Subcutaneous adipose tissue (tissue), 4 donors: ENCODE measurements around the gene KCNK3. TPM values are rescaled to one million over a fixed set of nuclear protein-coding genes. Genes with fewer than 3 reads are reported as not detected.

Experiments used
- CTCF ChIP-seq: fragments of 450-650 bp; IDR thresholded peaks from one replicate; pipeline ENCODE4 v1.5.1; 2016; ENCODE audit warnings: low read depth, mild to moderate bottlenecking, control low read depth, antibody characterized with exemption, moderate library complexity
- total RNA-seq, 4 donors: library from RNA; depleted of rRNA; stranded (reverse); fragments of >200 nt; gene quantifications; one replicate each; pipeline ENCODE4 v1.1.0, GENCODE V29; 2016

KCNK3 gene
- total RNA-seq, 4 donors from 2014 or later = 1.8 to 5.7 (median 4.5) TPM

DNA sequence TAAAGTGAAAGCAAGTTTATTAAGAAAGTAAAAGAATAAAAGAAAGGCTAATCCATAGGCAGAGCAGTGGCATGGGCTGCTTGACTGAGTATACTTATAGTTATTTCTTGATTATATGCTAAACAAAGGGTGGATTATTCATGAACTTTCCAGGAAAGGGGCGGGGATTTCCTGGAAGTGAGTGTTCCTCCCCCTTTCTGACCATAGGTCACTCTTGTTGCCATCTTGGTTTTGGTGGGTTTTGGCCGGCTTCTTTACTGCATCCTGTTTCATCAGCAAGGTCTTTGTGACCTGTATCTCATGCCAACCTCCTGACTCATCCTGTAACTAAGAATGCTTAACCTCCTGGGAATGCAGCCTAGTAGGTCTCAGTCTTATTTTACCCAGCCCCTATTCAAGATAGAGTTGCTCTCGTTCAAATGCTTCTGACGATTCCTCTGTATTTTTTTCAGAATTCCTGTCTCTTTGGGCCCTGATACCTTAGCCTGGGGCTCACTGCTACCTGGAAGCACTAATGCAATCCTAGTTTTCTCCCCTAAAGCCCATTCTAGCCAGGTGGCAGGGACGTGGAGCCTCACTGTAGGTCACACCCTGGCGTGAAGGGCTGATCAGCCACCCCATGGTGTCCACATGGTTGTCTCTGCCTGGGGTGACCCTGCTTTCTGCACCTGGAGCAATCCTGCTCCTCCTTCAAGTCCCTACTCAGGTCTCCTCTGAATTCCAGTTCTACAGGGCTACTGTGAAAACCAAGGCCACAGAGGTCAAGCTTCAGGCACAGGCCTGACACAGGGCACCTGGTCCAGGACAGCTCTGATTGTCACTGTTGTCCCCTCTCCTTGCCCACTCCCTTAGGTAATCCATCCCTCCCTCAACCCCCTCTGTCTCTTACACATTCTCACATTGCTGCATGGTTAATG, 65.6 kb downstream of the KCNK3 start:
- no peak for TF ChIP-seq CTCF

GRCh38 chr2:26758790-26759321, 66.3 kb downstream of the KCNK3 start:
- no peak for TF ChIP-seq CTCF

DNA sequence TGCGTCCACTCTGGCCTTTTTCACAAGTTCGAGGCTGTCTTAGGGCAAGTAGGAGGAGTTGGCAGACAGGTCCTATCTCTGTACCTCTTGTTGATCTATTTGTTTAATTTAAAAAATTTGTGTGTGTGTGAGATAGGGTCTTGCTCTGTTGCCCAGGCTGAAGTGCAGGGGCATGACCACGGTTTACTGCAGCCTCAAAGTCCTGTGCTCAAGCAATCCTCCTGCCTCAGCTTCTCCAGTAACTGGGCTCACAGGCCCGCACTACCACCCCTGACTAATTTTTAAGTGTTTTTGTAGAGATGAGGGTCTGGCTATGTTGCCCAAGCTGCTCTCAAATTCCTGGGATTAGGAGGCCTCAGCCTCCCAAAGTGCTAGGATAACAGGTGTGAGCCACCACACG, 67.3 kb downstream of the KCNK3 start:
- TF ChIP-seq CTCF = no peak

DNA sequence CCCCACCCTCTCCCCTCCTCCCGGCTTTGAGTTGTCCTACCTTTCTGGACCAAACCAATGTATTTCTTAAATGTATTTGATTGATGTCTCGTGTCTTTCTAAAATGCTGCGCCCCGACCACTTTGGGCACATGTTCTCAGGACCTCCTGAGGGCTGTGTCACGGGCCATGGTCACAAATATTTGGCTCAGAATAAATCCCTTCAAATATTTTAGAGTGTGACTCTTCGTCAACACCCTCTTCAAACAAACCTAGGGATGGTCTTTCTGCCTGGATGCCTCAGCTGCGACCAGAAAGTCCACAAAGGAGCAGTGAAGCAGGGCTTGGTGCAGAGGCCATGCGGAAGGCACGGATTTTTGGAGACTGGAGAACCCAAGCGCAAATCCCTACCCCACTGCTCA, 70.5 kb downstream of the KCNK3 start:
- no peak for TF ChIP-seq CTCF

GRCh38 chr2:26764078-26764887, 71.8 kb downstream of the KCNK3 start, which contains the start of gene SLC35F6:
SLC35F6 (plus strand) TSS chr2:26764284; CDS start chr2:26764350, 66 bp downstream.
- no peak for TF ChIP-seq CTCF

GRCh38 chr2:26764906-26765305, 72.4 kb downstream of the KCNK3 start:
- TF ChIP-seq CTCF = no peak
